HL-60 (cell line): ENCODE data around the gene BRAT1.

Source experiments
- DNase-seq, 2 experiments: peaks; one replicate each; pipeline ENCODE4 v3.0.0-alpha.2; 2010 to 2020; ENCODE audit warnings: low read depth in 1 of 2, low spot score in 1 of 2
- H3K27ac ChIP-seq: fragments of 250-450 bp; sonication (Bioruptor Pico); replicated peaks from 2 replicates; pipeline ENCODE4 v1.5.1; 2020; ENCODE audit warnings: mild to moderate bottlenecking, moderate library complexity
- H3K27me3 ChIP-seq: fragments of 250-450 bp; sonication (Bioruptor Pico); 2 replicates; pipeline ENCODE4 v1.5.1; 2021; ENCODE audit warnings: mild to moderate bottlenecking, moderate library complexity; ENCODE audit not compliant: insufficient read depth, poor library complexity, severe bottlenecking
- H3K4me3 ChIP-seq: replicated peaks from 2 replicates; pipeline ENCODE4 v1.5.1; 2011; ENCODE audit warnings: mild to moderate bottlenecking, control low read depth, low read length; ENCODE audit not compliant: insufficient read depth
- GABPA ChIP-seq: IDR thresholded peaks from 2 replicates; pipeline ENCODE4 v1.6.1; 2012; ENCODE audit warnings: low read depth
- POLR2AphosphoS5 ChIP-seq: IDR thresholded peaks from 2 replicates; pipeline ENCODE4 v1.6.1; 2012; ENCODE audit warnings: low read depth
- SPI1 ChIP-seq: IDR thresholded peaks from 2 replicates; pipeline ENCODE4 v1.6.1; 2012; ENCODE audit warnings: low read depth, mild to moderate bottlenecking, borderline replicate concordance
- TF ChIP-seq, protein P1 (sequence below): IDR thresholded peaks from one replicate; pipeline ENCODE4 v1.5.1; 2011; ENCODE audit warnings: low read length, control low read depth, inconsistent platforms; ENCODE audit not compliant: insufficient read depth
- TF ChIP-seq, protein P2 (sequence below): IDR thresholded peaks from 2 replicates; pipeline ENCODE4 v1.6.1; 2012; ENCODE audit warnings: low read depth; ENCODE audit not compliant: insufficient replicate concordance

BRAT1 gene

DNA sequence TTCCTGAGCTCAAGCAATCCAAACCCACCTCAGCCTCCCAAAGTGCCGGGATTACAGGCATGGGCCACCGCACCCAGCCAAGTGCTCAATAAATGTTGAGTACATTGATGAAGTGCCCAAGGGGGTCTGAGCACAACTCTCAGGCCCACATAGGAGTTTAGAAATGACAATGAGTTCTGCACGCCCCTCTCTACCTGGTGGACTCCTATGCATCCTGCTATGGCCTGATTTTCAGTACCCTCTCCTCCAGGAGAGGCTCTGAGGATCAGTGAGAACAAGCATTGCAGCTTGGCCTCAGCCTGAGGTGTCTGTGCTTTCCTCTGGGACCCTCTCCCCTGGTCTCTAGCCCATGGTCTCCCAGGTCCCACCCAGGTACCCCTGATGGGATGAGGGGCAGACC, 58.3 kb downstream of the BRAT1 start:
- Histone ChIP-seq H3K27me3 (peaks cover 9% of the 10 kb centered on the region), H3K4me3 (no peak overlapping the region), H3K27ac (no peak overlapping the region)
- DNase-seq: no peak
- TF ChIP-seq SPI1: no peak
- TF ChIP-seq, protein P1, sequence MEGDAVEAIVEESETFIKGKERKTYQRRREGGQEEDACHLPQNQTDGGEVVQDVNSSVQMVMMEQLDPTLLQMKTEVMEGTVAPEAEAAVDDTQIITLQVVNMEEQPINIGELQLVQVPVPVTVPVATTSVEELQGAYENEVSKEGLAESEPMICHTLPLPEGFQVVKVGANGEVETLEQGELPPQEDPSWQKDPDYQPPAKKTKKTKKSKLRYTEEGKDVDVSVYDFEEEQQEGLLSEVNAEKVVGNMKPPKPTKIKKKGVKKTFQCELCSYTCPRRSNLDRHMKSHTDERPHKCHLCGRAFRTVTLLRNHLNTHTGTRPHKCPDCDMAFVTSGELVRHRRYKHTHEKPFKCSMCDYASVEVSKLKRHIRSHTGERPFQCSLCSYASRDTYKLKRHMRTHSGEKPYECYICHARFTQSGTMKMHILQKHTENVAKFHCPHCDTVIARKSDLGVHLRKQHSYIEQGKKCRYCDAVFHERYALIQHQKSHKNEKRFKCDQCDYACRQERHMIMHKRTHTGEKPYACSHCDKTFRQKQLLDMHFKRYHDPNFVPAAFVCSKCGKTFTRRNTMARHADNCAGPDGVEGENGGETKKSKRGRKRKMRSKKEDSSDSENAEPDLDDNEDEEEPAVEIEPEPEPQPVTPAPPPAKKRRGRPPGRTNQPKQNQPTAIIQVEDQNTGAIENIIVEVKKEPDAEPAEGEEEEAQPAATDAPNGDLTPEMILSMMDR: no peak
- TF ChIP-seq POLR2AphosphoS5: no peak
- no peak for TF ChIP-seq GABPA
- TF ChIP-seq, protein P2, sequence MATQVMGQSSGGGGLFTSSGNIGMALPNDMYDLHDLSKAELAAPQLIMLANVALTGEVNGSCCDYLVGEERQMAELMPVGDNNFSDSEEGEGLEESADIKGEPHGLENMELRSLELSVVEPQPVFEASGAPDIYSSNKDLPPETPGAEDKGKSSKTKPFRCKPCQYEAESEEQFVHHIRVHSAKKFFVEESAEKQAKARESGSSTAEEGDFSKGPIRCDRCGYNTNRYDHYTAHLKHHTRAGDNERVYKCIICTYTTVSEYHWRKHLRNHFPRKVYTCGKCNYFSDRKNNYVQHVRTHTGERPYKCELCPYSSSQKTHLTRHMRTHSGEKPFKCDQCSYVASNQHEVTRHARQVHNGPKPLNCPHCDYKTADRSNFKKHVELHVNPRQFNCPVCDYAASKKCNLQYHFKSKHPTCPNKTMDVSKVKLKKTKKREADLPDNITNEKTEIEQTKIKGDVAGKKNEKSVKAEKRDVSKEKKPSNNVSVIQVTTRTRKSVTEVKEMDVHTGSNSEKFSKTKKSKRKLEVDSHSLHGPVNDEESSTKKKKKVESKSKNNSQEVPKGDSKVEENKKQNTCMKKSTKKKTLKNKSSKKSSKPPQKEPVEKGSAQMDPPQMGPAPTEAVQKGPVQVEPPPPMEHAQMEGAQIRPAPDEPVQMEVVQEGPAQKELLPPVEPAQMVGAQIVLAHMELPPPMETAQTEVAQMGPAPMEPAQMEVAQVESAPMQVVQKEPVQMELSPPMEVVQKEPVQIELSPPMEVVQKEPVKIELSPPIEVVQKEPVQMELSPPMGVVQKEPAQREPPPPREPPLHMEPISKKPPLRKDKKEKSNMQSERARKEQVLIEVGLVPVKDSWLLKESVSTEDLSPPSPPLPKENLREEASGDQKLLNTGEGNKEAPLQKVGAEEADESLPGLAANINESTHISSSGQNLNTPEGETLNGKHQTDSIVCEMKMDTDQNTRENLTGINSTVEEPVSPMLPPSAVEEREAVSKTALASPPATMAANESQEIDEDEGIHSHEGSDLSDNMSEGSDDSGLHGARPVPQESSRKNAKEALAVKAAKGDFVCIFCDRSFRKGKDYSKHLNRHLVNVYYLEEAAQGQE: no peak

DNA sequence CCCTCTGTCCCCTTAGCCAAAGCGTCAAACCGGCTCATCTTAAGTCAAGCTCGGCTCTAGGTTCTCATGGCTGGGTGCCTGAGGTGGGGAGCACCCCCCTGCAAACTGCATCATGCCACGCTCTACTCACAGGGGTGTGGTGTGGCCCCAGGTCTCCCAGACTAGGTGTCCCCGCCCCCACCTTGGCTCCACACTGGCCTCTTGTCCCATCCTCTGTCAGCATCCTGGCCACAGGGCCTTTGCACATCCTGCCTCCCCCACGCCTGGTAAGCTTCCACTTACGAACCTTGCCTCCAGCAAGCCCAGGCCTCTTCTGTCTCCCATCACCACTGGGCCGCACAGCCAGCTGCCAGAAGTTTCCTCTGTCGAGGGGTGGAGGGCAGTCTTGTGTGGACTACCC, 58.9 kb downstream of the BRAT1 start:
- no peak for DNase-seq
- no peak for TF ChIP-seq GABPA
- TF ChIP-seq, protein P1: no peak
- TF ChIP-seq, protein P2: no peak
- Histone ChIP-seq H3K4me3 (no peak overlapping the region), H3K27me3 (peaks cover 9% of the 10 kb centered on the region), H3K27ac (no peak overlapping the region)

DNA sequence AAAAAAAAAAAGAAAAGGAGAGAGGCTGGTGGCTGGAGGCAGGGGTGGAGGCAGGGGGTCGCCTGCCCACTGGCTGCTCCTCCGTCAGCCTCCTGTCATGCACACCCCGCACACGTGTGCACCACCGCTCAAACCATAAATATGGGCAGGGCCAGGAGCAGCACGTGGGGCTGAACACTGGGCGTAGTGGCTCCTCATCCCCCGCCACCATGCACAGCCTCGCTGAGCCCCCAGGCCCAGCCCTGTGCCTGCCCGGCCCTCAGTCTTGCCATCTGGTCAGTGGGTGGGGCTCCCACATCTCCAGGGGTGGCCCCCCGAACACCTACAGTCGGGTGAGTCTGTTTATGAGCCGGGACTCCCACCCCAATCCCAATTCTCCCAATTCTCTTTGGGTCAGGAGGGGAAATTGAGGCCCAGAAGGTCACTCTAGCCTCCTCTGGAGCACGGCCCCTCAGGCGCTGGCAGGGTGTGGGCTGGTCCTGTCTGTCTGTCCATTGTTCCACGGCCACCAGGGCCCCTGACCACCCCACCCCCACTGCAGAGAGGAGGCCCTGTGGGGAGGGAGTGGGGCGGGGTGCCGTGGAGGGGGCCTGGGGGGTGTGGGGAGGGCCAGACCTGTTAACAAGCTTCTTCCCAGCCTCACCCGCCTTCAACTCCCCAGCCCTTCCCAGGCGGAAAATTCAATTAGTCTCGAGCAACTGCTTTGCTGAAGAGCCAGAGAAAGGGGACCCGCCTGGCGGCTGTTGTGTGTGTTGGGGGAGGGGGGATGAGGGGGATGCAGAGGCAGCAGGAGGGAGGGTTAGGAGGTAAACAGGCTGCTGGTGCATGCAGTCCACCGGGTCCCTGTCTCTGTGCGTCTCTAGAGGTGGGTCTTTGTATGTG, 59.7 kb downstream of the BRAT1 start:
- Histone ChIP-seq H3K27ac (no peak overlapping the region), H3K27me3 (peaks cover 9% of the 10 kb centered on the region), H3K4me3 (no peak overlapping the region)
- no peak for DNase-seq
- TF ChIP-seq SPI1 (no peak), GABPA (no peak), POLR2AphosphoS5 (no peak)
- TF ChIP-seq, protein P2: no peak
- TF ChIP-seq, protein P1: no peak
